GM12878 (cell line): Measurements from ENCODE around the gene JAML. TPM values are rescaled to one million over a fixed set of nuclear protein-coding genes. Genes with fewer than 3 reads are reported as not detected.

Experiments
- ATAC-seq: fragments of 200-7000 bp; cut with Tn5 transposase; 3 replicates; pipeline ENCODE4 v1.9.1; 2020; ENCODE audit warnings: mild to moderate bottlenecking, moderate library complexity
- BruUV-seq: library from RNA; stranded (reverse); fragments of 400-500 nt; replicated peaks from 2 replicates; lab custom pipeline; 2021; lab: Mats Ljungman, UMichigan
- CTCF ChIA-PET: fragments of 300-600 bp; sonication (Branson Sonifier 250); formaldehyde crosslinking; extraction: SDS; loops from one replicate; lab custom pipeline; 2021; ENCODE audit warnings: inconsistent platforms; lab: Yijun Ruan, JAX
- POLR2A ChIA-PET: fragments of 350-600 bp; formaldehyde crosslinking; extraction: SDS; loops from one replicate; lab custom pipeline; 2021; ENCODE audit warnings: inconsistent platforms; lab: Charles Lee
- RAD21 ChIA-PET: fragments of 300-600 bp; sonication (Branson Sonifier 250); formaldehyde crosslinking; loops from one replicate; lab custom pipeline; 2023; ENCODE audit warnings: antibody characterized with exemption; ENCODE audit not compliant: unreplicated experiment; lab: Charles Lee
- SMC1A ChIA-PET: fragments of 300-600 bp; sonication (Branson Sonifier 250); formaldehyde crosslinking; loops from one replicate; lab custom pipeline; 2023; ENCODE audit not compliant: unreplicated experiment, uncharacterized antibody; lab: Charles Lee
- DNase-seq: peaks from one replicate; pipeline ENCODE4 v3.0.0-alpha.2; 2011; ENCODE audit warnings: low read depth, low spot score
- FAIRE-seq: peaks from 3 replicates; lab custom pipeline; 2011; peaks lifted over from hg19 to GRCh38; lab: Jason Lieb, UNC
- H2AFZ ChIP-seq: 2 replicates; pipeline ENCODE4 v1.6.0; 2011; ENCODE audit warnings: low read depth, low read length, control low read depth; ENCODE audit not compliant: control insufficient read depth
- H3K27ac ChIP-seq: 2 replicates; pipeline ENCODE4 v1.5.1; 2011; ENCODE audit warnings: control low read depth; ENCODE audit not compliant: control insufficient read depth, insufficient read depth
- H3K27me3 ChIP-seq, 2 experiments: replicated peaks in 1 of 2; 2 replicates each; pipeline versions ENCODE4 v1.6.0 to v1.6.1; 2011; ENCODE audit warnings: low read length in 1 of 2; ENCODE audit not compliant: control insufficient read depth in 2 of 2, insufficient read depth in 2 of 2
- H3K36me3 ChIP-seq, 2 experiments: 2 replicates each; pipeline ENCODE4 v1.5.1; 2011; ENCODE audit warnings: low read length in 1 of 2; ENCODE audit not compliant: control insufficient read depth in 2 of 2, insufficient read depth in 2 of 2
- H3K4me1 ChIP-seq: 2 replicates; pipeline ENCODE4 v1.6.1; 2011; ENCODE audit warnings: mild to moderate bottlenecking, low read length, moderate library complexity, mixed read lengths; ENCODE audit not compliant: control insufficient read depth, insufficient read depth
- H3K4me2 ChIP-seq: 2 replicates; pipeline ENCODE4 v1.6.0; 2011; ENCODE audit warnings: control low read depth; ENCODE audit not compliant: control insufficient read depth, insufficient read depth
- H3K4me3 ChIP-seq: fragments of 200-600 bp; sonication (generic); 2 replicates; pipeline ENCODE4 v1.5.1; 2016
- H3K79me2 ChIP-seq: 2 replicates; pipeline ENCODE4 v1.6.0; 2011; ENCODE audit warnings: low read length; ENCODE audit not compliant: control insufficient read depth, insufficient read depth
- H3K9ac ChIP-seq: 2 replicates; pipeline ENCODE4 v1.8.0; 2011; ENCODE audit warnings: low read length, control low read depth, mixed read lengths; ENCODE audit not compliant: control insufficient read depth, insufficient read depth
- H3K9me3 ChIP-seq: replicated peaks from 3 replicates; pipeline ENCODE4 v1.5.1; 2011; ENCODE audit warnings: mild to moderate bottlenecking, low read length; ENCODE audit not compliant: control insufficient read depth, insufficient read depth
- H4K20me1 ChIP-seq: 2 replicates; pipeline ENCODE4 v1.6.0; 2011; ENCODE audit not compliant: control insufficient read depth, insufficient read depth
- BRCA1 ChIP-seq: IDR thresholded peaks from 2 replicates; pipeline ENCODE4 v1.6.1; 2011; ENCODE audit warnings: low read depth, low read length, improper control_type of control experiment
- CBX3 ChIP-seq: fragments of 200-600 bp; sonication (generic); IDR thresholded peaks from 2 replicates; pipeline ENCODE4 v1.6.1; 2016; ENCODE audit warnings: low read depth, borderline replicate concordance
- HDAC6 ChIP-seq: fragments of 200-600 bp; sonication (generic); IDR thresholded peaks from one replicate; pipeline ENCODE4 v1.8.0; 2017; ENCODE audit warnings: antibody characterized with exemption; ENCODE audit not compliant: unreplicated experiment
- NFIC ChIP-seq: IDR thresholded peaks from 2 replicates; pipeline ENCODE4 v1.6.1; 2012; ENCODE audit warnings: low read depth, mild to moderate bottlenecking, inconsistent platforms, low read length, moderate library complexity
- RB1 ChIP-seq: fragments of 450-650 bp; formaldehyde crosslinking; IDR thresholded peaks from 2 replicates; pipeline ENCODE4 v1.6.1; 2017; ENCODE audit warnings: mild to moderate bottlenecking, borderline replicate concordance
- RBBP5 ChIP-seq: fragments of 200-600 bp; sonication (generic); conservative IDR thresholded peaks from 2 replicates; pipeline ENCODE4 v1.6.1; 2016
- RELA ChIP-seq: fragments of 450-650 bp; IDR thresholded peaks from 2 replicates; pipeline ENCODE4 v1.8.0; 2014; ENCODE audit warnings: borderline replicate concordance; ENCODE audit not compliant: partially characterized antibody
- REST ChIP-seq: IDR thresholded peaks from 2 replicates; pipeline ENCODE4 v1.6.1; 2012; ENCODE audit warnings: mild to moderate bottlenecking, low read depth, low read length
- SMC3 ChIP-seq: IDR thresholded peaks from 2 replicates; pipeline ENCODE4 v1.6.1; 2011; ENCODE audit warnings: low read length, improper control_type of control experiment, borderline replicate concordance
- SP1 ChIP-seq: IDR thresholded peaks from one replicate; pipeline ENCODE4 v1.6.1; 2011; ENCODE audit warnings: low read depth, low read length
- SRF ChIP-seq, 2 experiments: IDR thresholded peaks; 2 replicates each; pipeline ENCODE4 v1.6.1; 2011; ENCODE audit warnings: low read depth in 2 of 2, low read length in 2 of 2, mild to moderate bottlenecking in 1 of 2, moderate library complexity in 1 of 2
- TAF1 ChIP-seq: IDR thresholded peaks from 2 replicates; pipeline ENCODE4 v1.6.1; 2011; ENCODE audit warnings: mild to moderate bottlenecking, low read depth, low read length, borderline replicate concordance
- TARDBP ChIP-seq: IDR thresholded peaks from 2 replicates; pipeline ENCODE4 v1.6.1; 2016; ENCODE audit warnings: borderline replicate concordance
- TCF12 ChIP-seq: IDR thresholded peaks from 2 replicates; pipeline ENCODE4 v1.6.1; 2011; ENCODE audit warnings: low read depth, mild to moderate bottlenecking, low read length
- TCF3 ChIP-seq: IDR thresholded peaks from 2 replicates; pipeline ENCODE4 v1.6.1; 2012; ENCODE audit warnings: low read depth, mild to moderate bottlenecking, low read length, borderline replicate concordance; ENCODE audit not compliant: insufficient read depth
- ZBED1 ChIP-seq: IDR thresholded peaks from 2 replicates; pipeline ENCODE4 v1.6.1; 2016; ENCODE audit warnings: borderline replicate concordance
- ZNF592 ChIP-seq: fragments of 450-650 bp; IDR thresholded peaks from 2 replicates; pipeline ENCODE4 v1.6.1; 2017; ENCODE audit warnings: mild to moderate bottlenecking, moderate library complexity
- WGBS: methylation state at CpG from one replicate; pipeline ENCODE4 v1.1.6; 2016; ENCODE audit warnings: low lambda C conversion rate; ENCODE audit not compliant: insufficient replicate concordance, insufficient coverage; ENCODE audit errors: missing lambda C conversion rate; 5-methylcytosine and 5-hydroxymethylcytosine counted together
- in situ Hi-C: fragments of 300-500 bp; cut with MboI; formaldehyde crosslinking; loops from 9 replicates; pipeline ENCODE4 v1.14.3; 2018; ENCODE audit warnings: mixed read lengths
- intact Hi-C: fragments of 100-400 bp; cut with micrococcal nuclease; formaldehyde crosslinking; loops from one replicate; pipeline ENCODE4 v1.14.2; 2022; ENCODE audit not compliant: unreplicated experiment
- polyA plus RNA-seq, 11 experiments: library from polyadenylated mRNA; depleted of rRNA in 4 of 11; unstranded in 6 of 11; stranded (reverse) in 5 of 11; fragments of >200 nt; fragmentation: Nextera tagmentation in 4 of 11; fragmentation: Illumina TruSeq in 1 of 11; extraction: Ambion mirVana in 4 of 11; extraction: Trizol in 1 of 11; gene quantifications; 1 replicate in 1 of 11; 2 replicates in 10 of 11; pipeline versions ENCODE4 v1.2.1 to v1.2.3, GENCODE V29; 2011 to 2016; ENCODE audit warnings: inconsistent platforms in 2 of 11, missing spikeins in 2 of 11, low read depth in 1 of 11
- total RNA-seq, 4 experiments: library from RNA; depleted of rRNA in 3 of 4; stranded (reverse); fragments of >200 nt in 3 of 4; fragmentation: Illumina TruSeq in 1 of 4; extraction: Trizol in 1 of 4; gene quantifications; 2 replicates each; pipeline versions ENCODE4 v1.2.1 to v1.2.3, GENCODE V29; 2013 to 2021

Gene JAML
- total and polyA plus RNA-seq, 10 of the 15 experiments (the other 5 are each of a cell fraction or from before 2014, with no cell fraction given) = 0.60 to 8.1 (median 3.5) TPM

DNA sequence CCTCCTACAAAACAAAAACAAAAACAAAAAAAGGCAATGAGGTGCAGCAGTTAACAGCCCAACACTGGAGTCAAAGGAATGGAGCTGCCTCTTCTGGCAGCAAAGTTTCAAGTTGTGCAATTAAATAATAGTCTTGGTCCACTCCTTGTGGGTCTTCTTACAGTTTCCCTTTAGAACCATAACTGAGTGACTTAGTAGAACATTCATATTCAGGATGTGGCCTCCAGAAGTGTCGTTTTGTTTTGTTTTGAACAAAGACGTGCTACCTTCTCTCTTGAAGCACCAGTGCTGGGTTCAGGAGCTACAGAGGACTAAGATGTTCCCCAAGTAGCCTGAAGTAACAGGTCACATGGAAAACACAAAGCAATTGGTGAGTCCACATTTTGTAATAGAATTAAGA lies 2.0 kb upstream of the JAML start:
- CTCF ChIA-PET = interaction anchor here (1.0 to 4.4 kb wide), 7 partner anchors 8 to 64 kb away, joined by 3 to 28 read pairs (median 6); no protein-coding TSS in a partner anchor

More for the DNA sequence above, 2.0 kb upstream of the JAML start:
- ATAC-seq = 0 out of 3 replicates have a peak, but pooled peaks have one; percentile 1
- RAD21 ChIA-PET = interaction anchor here (0.8 to 4.0 kb wide), 7 partner anchors 8 to 28 kb away, joined by 3 to 43 read pairs (median 5); partner anchors contain the start of gene MPZL3
- H3K4me1 ChIP-seq = peaks cover 30% of the 10 kb centered on the region
- peak overlapping the region; percentile 45; the same call in 1 of the 2 replicates for H3K27ac ChIP-seq
- no peak overlapping the region; the same call in 1 of the 2 replicates for H3K4me2 ChIP-seq
- peaks cover 1% of the 10 kb centered on the region; the same call in 1 of the 3 replicates for H3K9me3 ChIP-seq
- no TSS peak for BruUV-seq
- no peaks in the 10 kb centered on the region for H4K20me1 ChIP-seq
- WGBS = 43% methylated on average over 2 of the region's 2 CpGs
- no peak for DNase-seq
- intact Hi-C loops (no loop called here), in situ Hi-C loops (no loop called here)
- peaks cover 0 to 2% of the 10 kb centered on the region in 2 experiments; a peak in 2 of 4 replicates for H3K36me3 ChIP-seq
- H3K79me2 ChIP-seq = no peaks in the 10 kb centered on the region
- H3K9ac ChIP-seq = no peak overlapping the region
- H2AFZ ChIP-seq = no peak overlapping the region
- no peak overlapping the region for H3K4me3 ChIP-seq
- no peaks in the 10 kb centered on the region for H3K27me3 ChIP-seq
- SMC1A ChIA-PET = interaction anchor here (0.7 to 4.6 kb wide), 12 partner anchors 11 to 64 kb away, joined by 3 to 80 read pairs (median 6); partner anchors contain the start of gene MPZL3
- POLR2A ChIA-PET = interaction anchor here (1.0 to 2.0 kb wide), 7 partner anchors 11 to 51 kb away, joined by 3 to 17 read pairs (median 5); no protein-coding TSS in a partner anchor
- no peak for FAIRE-seq
- no peak for TF ChIP-seq NFIC
- no peak for TF ChIP-seq BRCA1
- TF ChIP-seq SRF (IDR thresholded peaks at IDR 0.05; ENCODE audit: low read depth in 2 of 2, low read length in 2 of 2) = no peak
- no peak for TF ChIP-seq RELA
- TF ChIP-seq RBBP5 = no peak
- no peak for TF ChIP-seq ZBED1
- TF ChIP-seq SMC3 = no peak
- TF ChIP-seq HDAC6 = no peak
- TF ChIP-seq REST = no peak
- TF ChIP-seq CBX3 = no peak
- TF ChIP-seq SP1 = no peak
- no peak for TF ChIP-seq TCF3
- TF ChIP-seq TAF1 = no peak
- no peak for TF ChIP-seq RB1
- TF ChIP-seq TARDBP = no peak
- no peak for TF ChIP-seq ZNF592
- TF ChIP-seq TCF12 = no peak
